K562 (cell line): ENCODE measurements around the gene ACBD3. TPM values are rescaled to one million over a fixed set of nuclear protein-coding genes. Genes with fewer than 3 reads are reported as not detected.

ENCODE experiments used
- ATAC-seq: fragments of 200-7000 bp; cut with Tn5 transposase; 3 replicates; pipeline ENCODE4 v1.9.1; 2020; ENCODE audit warnings: moderate library complexity
- Bru-seq: library from RNA; stranded (reverse); fragments of 400-500 nt; gene quantifications from one replicate; lab custom pipeline; 2021; lab: Mats Ljungman, UMichigan
- BruChase-seq, 2 experiments: library from RNA; stranded (reverse); fragments of 400-500 nt; gene quantifications; one replicate each; lab custom pipeline; 2021; lab: Mats Ljungman, UMichigan
- BruUV-seq: library from RNA; stranded (reverse); fragments of 400-500 nt; replicated peaks from 2 replicates; lab custom pipeline; 2021; lab: Mats Ljungman, UMichigan
- CTCF ChIA-PET: fragments of 300-600 bp; formaldehyde crosslinking; extraction: SDS; loops from one replicate; lab custom pipeline; 2021; ENCODE audit warnings: low intra/inter-chr PET ratio; lab: Yijun Ruan, JAX
- POLR2A ChIA-PET: fragments of 300-600, 350-650 bp; sonication (Branson Sonifier 250); formaldehyde crosslinking; extraction: SDS; loops from one replicate; lab custom pipeline; 2021; ENCODE audit warnings: antibody characterized with exemption, inconsistent platforms; lab: Yijun Ruan, JAX
- DNase-seq, 4 experiments: peaks; one replicate each; pipeline versions ENCODE4 v3.0.0 to v3.0.0-alpha.2; 2011 to 2018; ENCODE audit warnings: low spot score in 3 of 4, mixed read lengths in 3 of 4; ENCODE audit errors: extremely low read depth in 1 of 4
- FAIRE-seq: peaks from 2 replicates; lab custom pipeline; 2011; peaks lifted over from hg19 to GRCh38; lab: Jason Lieb, UNC
- H2AFZ ChIP-seq: 2 replicates; pipeline ENCODE4 v1.6.0; 2011; ENCODE audit warnings: low read depth, low read length, control low read depth, inconsistent platforms
- H3K27ac ChIP-seq: fragments of 200-600 bp; 3 replicates; pipeline ENCODE4 v1.8.0; 2011; ENCODE audit warnings: low read depth, mild to moderate bottlenecking, control low read depth, inconsistent platforms, low read length, moderate library complexity, mixed read lengths; ENCODE audit errors: extremely low read depth
- H3K27me3 ChIP-seq, 2 experiments: fragments of 300-600 bp in 1 of 2; 2 replicates in 1 of 2; 3 replicates in 1 of 2; pipeline versions ENCODE4 v1.6.0 to v1.8.0; 2011; ENCODE audit warnings: inconsistent platforms in 2 of 2, low read length in 2 of 2, mild to moderate bottlenecking in 1 of 2, mixed read lengths in 1 of 2, moderate library complexity in 1 of 2; ENCODE audit not compliant: control insufficient read depth in 2 of 2, insufficient read depth in 2 of 2
- H3K36me3 ChIP-seq: fragments of 300-600 bp; 3 replicates; pipeline ENCODE4 v1.8.0; 2011; ENCODE audit warnings: mild to moderate bottlenecking, low read length, inconsistent platforms; ENCODE audit not compliant: control insufficient read depth, insufficient read depth
- H3K4me1 ChIP-seq, 2 experiments: fragments of 200-600 bp in 1 of 2; replicated peaks in 1 of 2; 2 replicates in 1 of 2; 3 replicates in 1 of 2; pipeline versions ENCODE4 v1.5.1 to v1.8.0; 2011; ENCODE audit warnings: inconsistent platforms in 2 of 2, low read length in 2 of 2, mild to moderate bottlenecking in 1 of 2, mixed read lengths in 1 of 2, moderate library complexity in 1 of 2; ENCODE audit not compliant: control insufficient read depth in 2 of 2, insufficient read depth in 2 of 2
- H3K4me2 ChIP-seq: 2 replicates; pipeline ENCODE4 v1.6.1; 2011; ENCODE audit warnings: low read length, control low read depth, inconsistent platforms, mixed read lengths; ENCODE audit not compliant: insufficient read depth
- H3K4me3 ChIP-seq: fragments of 200-600 bp; sonication (generic), shearing (Covaris generic); 2 replicates; pipeline ENCODE4 v1.5.1; 2016; ENCODE audit warnings: control low read depth, inconsistent platforms
- H3K79me2 ChIP-seq: fragments of 200-600 bp; 3 replicates; pipeline ENCODE4 v1.8.0; 2011; ENCODE audit warnings: low read length, inconsistent platforms; ENCODE audit not compliant: control insufficient read depth, insufficient read depth
- H3K9ac ChIP-seq, 2 experiments: 2 replicates each; pipeline versions ENCODE4 v1.6.0 to v1.6.1; 2011; ENCODE audit warnings: low read depth in 2 of 2, low read length in 2 of 2, control low read depth in 1 of 2, inconsistent platforms in 1 of 2, mild to moderate bottlenecking in 1 of 2, mixed read lengths in 1 of 2; ENCODE audit not compliant: insufficient read depth in 1 of 2
- H3K9me1 ChIP-seq: one replicate; pipeline ENCODE4 v1.6.0; 2011; ENCODE audit warnings: inconsistent platforms, mild to moderate bottlenecking, low read length, moderate library complexity; ENCODE audit not compliant: control insufficient read depth, insufficient read depth
- H3K9me3 ChIP-seq: replicated peaks from 2 replicates; pipeline ENCODE4 v1.5.1; 2011; ENCODE audit warnings: low read depth, low read length, inconsistent platforms; ENCODE audit not compliant: control insufficient read depth, insufficient read depth
- H4K20me1 ChIP-seq: replicated peaks from 2 replicates; pipeline ENCODE4 v1.6.1; 2011; ENCODE audit warnings: low read length, inconsistent platforms, mixed read lengths; ENCODE audit not compliant: control insufficient read depth, insufficient read depth
- ARID2 ChIP-seq: fragments of 450-650 bp; IDR thresholded peaks from 2 replicates; pipeline ENCODE4 v1.6.1; 2017; ENCODE audit warnings: antibody characterized with exemption, mild to moderate bottlenecking
- MNT ChIP-seq, 2 experiments: fragments of 450-650 bp; conservative IDR thresholded peaks; 2 replicates each; pipeline ENCODE4 v1.6.1; 2017; ENCODE audit warnings: mild to moderate bottlenecking in 2 of 2, moderate library complexity in 2 of 2
- RBM17 ChIP-seq: fragments of 200-400 bp; formaldehyde crosslinking; IDR thresholded peaks from 2 replicates; pipeline ENCODE4 v1.6.1; 2017; ENCODE audit warnings: low read depth, mild to moderate bottlenecking, low read length, borderline replicate concordance
- SAFB ChIP-seq: fragments of 200-400 bp; formaldehyde crosslinking; IDR thresholded peaks from 2 replicates; pipeline ENCODE4 v1.6.1; 2017; ENCODE audit warnings: low read depth, low read length, borderline replicate concordance
- TCF7L2 ChIP-seq: fragments of 150-350 bp; IDR thresholded peaks from 2 replicates; pipeline ENCODE4 v1.6.1; 2016; ENCODE audit warnings: low read depth, mild to moderate bottlenecking, low read length, moderate library complexity
- ZBTB33 ChIP-seq: sonication (generic); formaldehyde crosslinking; IDR thresholded peaks from 2 replicates; pipeline ENCODE4 v1.8.1; 2023; ENCODE audit warnings: mild to moderate bottlenecking, missing genetic modification reagents
- ZBTB7A ChIP-seq: IDR thresholded peaks from 2 replicates; pipeline ENCODE4 v1.6.1; 2011; ENCODE audit warnings: low read depth, mild to moderate bottlenecking, low read length, moderate library complexity, borderline replicate concordance; ENCODE audit not compliant: control insufficient read depth
- ZBTB8A ChIP-seq: fragments of 450-650 bp; IDR thresholded peaks from 2 replicates; pipeline ENCODE4 v1.6.1; 2018; ENCODE audit warnings: mild to moderate bottlenecking, moderate library complexity; ENCODE audit not compliant: partially characterized antibody
- ZNF140 ChIP-seq: fragments of 250-450 bp; sonication (Bioruptor Pico); IDR thresholded peaks from 2 replicates; pipeline ENCODE4 v1.8.0; 2021; ENCODE audit warnings: moderate library complexity, mild to moderate bottlenecking, inconsistent platforms
- ZNF408 ChIP-seq: fragments of 250-450 bp; sonication (Bioruptor Pico); IDR thresholded peaks from 2 replicates; pipeline ENCODE4 v1.4.0; 2020; ENCODE audit warnings: low read depth, mild to moderate bottlenecking, moderate library complexity
- WGBS: fragments of 100-300 bp; shearing (Covaris generic); methylation state at CpG from one replicate; pipeline ENCODE4 v1.1.6; 2016; ENCODE audit warnings: low coverage, mixed read lengths; ENCODE audit not compliant: insufficient coverage; ENCODE audit errors: missing lambda C conversion rate; 5-methylcytosine and 5-hydroxymethylcytosine counted together
- in situ Hi-C: fragments of 300-500 bp; cut with MboI; formaldehyde crosslinking; loops from 4 replicates; pipeline ENCODE4 v1.15.0; 2018; ENCODE audit warnings: inconsistent platforms, mixed read lengths
- intact Hi-C: fragments of 100-400 bp; cut with micrococcal nuclease; formaldehyde crosslinking; loops from 2 replicates; pipeline ENCODE4 v1.14.2; 2022
- long read RNA-seq, 3 experiments: library from polyadenylated mRNA in 2 of 3; library from RNA in 1 of 3; unstranded in 2 of 3; stranded (forward) in 1 of 3; transcript quantifications; one replicate each; pipeline ENCODE4 v2.0.0, GENCODE V29; 2019 to 2022
- polyA minus RNA-seq, 3 experiments: library from RNA; depleted of rRNA, polyadenylated mRNA; stranded (reverse); fragments of >200 nt; gene quantifications; 2 replicates each; pipeline ENCODE4 v1.2.3, GENCODE V29; 2011
- polyA plus RNA-seq, 8 experiments: library from polyadenylated mRNA; depleted of rRNA in 4 of 8; stranded (reverse) in 5 of 8; unstranded in 3 of 8; fragments of >200 nt; fragmentation: Nextera tagmentation in 2 of 8; fragmentation: Illumina TruSeq in 1 of 8; extraction: Ambion mirVana in 2 of 8; extraction: Trizol in 1 of 8; gene quantifications; 2 replicates each; pipeline versions ENCODE4 v1.2.1 to v1.2.3, GENCODE V29; 2011 to 2014; ENCODE audit warnings: inconsistent platforms in 1 of 8, missing spikeins in 1 of 8
- total RNA-seq, 7 experiments: library from RNA; depleted of rRNA in 6 of 7; stranded (reverse); fragments of >200 nt in 6 of 7; fragmentation: Illumina TruSeq in 2 of 7; extraction: Trizol in 2 of 7; gene quantifications; 2 replicates each; pipeline versions ENCODE4 v1.2.1 to v1.2.3, GENCODE V29; 2011 to 2021; ENCODE audit warnings: low replicate concordance in 1 of 7

Gene ACBD3
- 12.5 and 40.3 TPM in 2 replicates for total RNA-seq (2011; cell fraction: chromatin; rRNA removed; ENCODE audit: low replicate concordance)
- total RNA-seq (2011; cell fraction: nucleolus; rRNA removed), result 8.8 and 12.5 TPM in 2 replicates
- 21.6 and 27.1 TPM in 2 replicates for total RNA-seq (2011; cell fraction: nucleoplasm; rRNA removed)
- total RNA-seq (2014; rRNA removed) (25.4 and 31.4 TPM in 2 replicates), total RNA-seq (2014; rRNA removed; fragmentation: Illumina TruSeq; extraction: Trizol) (31.4 and 35.5 TPM in 2 replicates), total RNA-seq (2015; rRNA removed; fragmentation: Illumina TruSeq; extraction: Trizol) (26.1 and 26.9 TPM in 2 replicates), total RNA-seq (2021) (27.6 and 30.7 TPM in 2 replicates), polyA plus RNA-seq (2011; rRNA removed) (36.7 and 37.6 TPM in 2 replicates), polyA plus RNA-seq (2014; fragmentation: Illumina TruSeq; extraction: Trizol) (25.4 and 32.1 TPM in 2 replicates), polyA plus RNA-seq (2014; fragmentation: Nextera tagmentation; extraction: Ambion mirVana) (10 to 100 TPM; 11.1 to 14.3 TPM), polyA plus RNA-seq (2014; rRNA removed) (21.4 and 21.5 TPM in 2 replicates), polyA minus RNA-seq (2011; rRNA and poly(A)+ RNA removed) (55.5 and 66.5 TPM in 2 replicates), Bru-seq, nascent RNA (percentile 89 among the genes with signal in this experiment), BruChase-seq, experiment 1, labeled RNA remaining after a 2-hour chase (percentile 91 among the genes with signal in this experiment), BruChase-seq, experiment 2, labeled RNA remaining after a 6-hour chase (percentile 92 among the genes with signal in this experiment)
- polyA plus RNA-seq (2011; cell fraction: cytosol; rRNA removed), result 10.1 and 21.5 TPM in 2 replicates
- polyA plus RNA-seq (2011; cell fraction: nucleus; rRNA removed), result 8.9 and 13.8 TPM in 2 replicates
- 22.8 and 22.9 TPM in 2 replicates for polyA plus RNA-seq (2012)
- 23.8 and 29.6 TPM in 2 replicates for polyA minus RNA-seq (2011; cell fraction: cytosol; rRNA and poly(A)+ RNA removed)
- 7.1 and 15.3 TPM in 2 replicates for polyA minus RNA-seq (2011; cell fraction: nucleus; rRNA and poly(A)+ RNA removed)
- long read RNA-seq, experiment 1, transcript ACBD3-201 (8 exons, 3,573 nt), result major isoform, 114 of 175 reads
- long read RNA-seq, experiment 1, partial matches to known transcripts, result 26 of 175 reads
- long read RNA-seq, experiment 1, other reads (novel, unspliced or antisense), result 35 of 175 reads
- long read RNA-seq, experiment 2, partial matches to known transcripts, result 1 of 21 reads
- long read RNA-seq, experiment 2, other reads (novel, unspliced or antisense), result 18 of 21 reads
- long read RNA-seq, experiment 3, partial matches to known transcripts, result 9 of 10 reads
- long read RNA-seq, experiment 3, other reads (novel, unspliced or antisense), result 0 of 10 reads

GRCh38 chr1:226186124-226187018 is at the start of gene ACBD3:
Gene ACBD3 (minus strand): TSS chr1:226186741. CDS start chr1:226186675, 66 bp downstream.
- Histone ChIP-seq H3K79me2 (peaks cover 55% of the 10 kb centered on the region), H2AFZ (peak within 1 kb of the TSS; percentile 100)
- TF ChIP-seq TCF7L2 (no peak), ZNF140 (CRISPR knock-in tag) (no peak), ZNF408 (no peak), RBM17 (no peak), SAFB (no peak), ZBTB8A (no peak), ZBTB7A (peak; percentile 99), MNT (conservative IDR thresholded peaks at IDR 0.05) (peak; percentile 62 to 83; a peak in 2 of 4 replicates), ARID2 (no peak), ZBTB33 (0 out of 2 replicates have a peak, but pooled peaks have one; percentile 20)

More at GRCh38 chr1:226186124-226187018, at the start of gene ACBD3:
- H3K4me2 ChIP-seq, result peak within 1 kb of the TSS; percentile 88
- H4K20me1 ChIP-seq, result peaks cover 21% of the 10 kb centered on the region
- DNase-seq (peak; percentile 93 to 96 (median 94)), FAIRE-seq (peak; percentile 89), ATAC-seq (peak; percentile 93)
- no peaks in the 10 kb centered on the region for H3K27me3 ChIP-seq
- H3K36me3 ChIP-seq, result peaks cover 23% of the 10 kb centered on the region; the same call in 2 of the 3 replicates
- peak within 1 kb of the TSS; percentile 93 to 96 for H3K9ac ChIP-seq
- peak within 1 kb of the TSS; percentile 88 for H3K27ac ChIP-seq
- ChIA-PET CTCF (no interaction called here), POLR2A (interaction anchor here (0.6 to 2.2 kb wide), 11 partner anchors 8 to 1256 kb away, joined by 3 to 11 read pairs (median 3); partner anchors contain the start of genes H3-3A and LIN9)
- WGBS, result under 1% methylated on average over 69 of the region's 75 CpGs
- in situ Hi-C loops (no loop called here), intact Hi-C loops (no loop called here)
- BruUV-seq, result no TSS peak
- peaks cover 11 to 19% of the 10 kb centered on the region in 2 experiments for H3K4me1 ChIP-seq
- no peaks in the 10 kb centered on the region for H3K9me1 ChIP-seq
- H3K9me3 ChIP-seq, result no peaks in the 10 kb centered on the region
- H3K4me3 ChIP-seq, result peak within 1 kb of the TSS; percentile 97
